HG03139 (cell line): ENCODE data around the gene COL4A1.

ENCODE experiments used
- ATAC-seq: cut with Tn5 transposase; IDR thresholded peaks from one replicate; pipeline ENCODE4 v1.9.1; 2021; ENCODE audit not compliant: unreplicated experiment

Gene COL4A1

GRCh38 chr13:110341445-110342244, 34.7 kb upstream of the COL4A1 start:
- no peak for ATAC-seq

- ATAC-seq: no peak
Measured at GRCh38 chr13:110340812-110341444, 34.0 kb upstream of the COL4A1 start.

GRCh38 chr13:110339975-110340550, 33.1 kb upstream of the COL4A1 start:
- ATAC-seq: no peak

- no peak for ATAC-seq
Measured at GRCh38 chr13:110339263-110339662, 32.3 kb upstream of the COL4A1 start.

- no peak for ATAC-seq
Measured at GRCh38 chr13:110338441-110339101, 31.6 kb upstream of the COL4A1 start.

- no peak for ATAC-seq
Measured at GRCh38 chr13:110337247-110337646, 30.3 kb upstream of the COL4A1 start.

- ATAC-seq: no peak
Measured at GRCh38 chr13:110336681-110337080, 29.7 kb upstream of the COL4A1 start.

GRCh38 chr13:110336108-110336507, 29.2 kb upstream of the COL4A1 start:
- no peak for ATAC-seq

GRCh38 chr13:110334841-110335490, 28.0 kb upstream of the COL4A1 start:
- ATAC-seq: no peak

- no peak for ATAC-seq
Measured at GRCh38 chr13:110334256-110334655, 27.3 kb upstream of the COL4A1 start.

GRCh38 chr13:110333837-110334236, 26.9 kb upstream of the COL4A1 start:
- no peak for ATAC-seq

GRCh38 chr13:110332750-110333149, 25.8 kb upstream of the COL4A1 start:
- no peak for ATAC-seq

- ATAC-seq: no peak
Measured at GRCh38 chr13:110331362-110331761, 24.4 kb upstream of the COL4A1 start.

GRCh38 chr13:110330491-110331011, 23.6 kb upstream of the COL4A1 start:
- no peak for ATAC-seq

GRCh38 chr13:110329798-110330461, 23.0 kb upstream of the COL4A1 start:
- no peak for ATAC-seq

- no peak for ATAC-seq
Measured at GRCh38 chr13:110329258-110329657, 22.3 kb upstream of the COL4A1 start.

- ATAC-seq: no peak
Measured at GRCh38 chr13:110328573-110328972, 21.6 kb upstream of the COL4A1 start.

GRCh38 chr13:110327051-110327721, 20.2 kb upstream of the COL4A1 start:
- ATAC-seq: no peak

GRCh38 chr13:110326263-110326904, 19.4 kb upstream of the COL4A1 start:
- ATAC-seq: no peak
